GM21576 (cell line): ENCODE measurements around the gene ZNF256.

ENCODE experiments used
- ATAC-seq: cut with Tn5 transposase; IDR thresholded peaks from one replicate; pipeline ENCODE4 v1.9.1; 2021; ENCODE audit warnings: mild to moderate bottlenecking, moderate library complexity; ENCODE audit not compliant: unreplicated experiment

ZNF256 gene

GRCh38 chr19:57900311-57900710 is 47.2 kb downstream of the ZNF256 start:
- no peak for ATAC-seq
